Measurements from ENCODE around the gene CNTFR. TPM values are rescaled to one million over a fixed set of nuclear protein-coding genes. Genes with fewer than 3 reads are reported as not detected.

Gene CNTFR
- total and polyA plus RNA-seq, 2 donors (not counting 1 experiment from before 2014, with no cell fraction given): not detected

DNA sequence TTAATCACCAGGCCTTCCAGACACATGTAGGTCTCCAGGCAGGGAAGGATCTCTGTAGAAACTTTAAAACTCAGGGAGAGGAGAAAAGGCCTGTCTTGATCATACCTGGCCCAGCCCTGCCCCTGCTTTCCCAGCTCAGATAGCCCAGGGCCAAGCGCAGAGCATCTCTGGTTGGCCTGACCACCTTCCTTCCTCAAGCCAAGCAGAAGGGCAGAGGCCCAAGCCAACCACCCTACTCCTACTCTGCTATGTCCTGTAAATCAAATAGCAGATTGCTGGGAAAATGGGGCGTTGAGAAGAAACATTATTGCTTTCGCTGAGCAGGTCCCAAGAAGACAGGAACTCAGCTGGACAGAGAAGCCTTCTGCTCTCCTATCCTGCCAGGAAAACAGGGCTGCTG lies 81.1 kb downstream of the CNTFR start:
- CTCF ChIA-PET: no interaction called here
- no peak for DNase-seq
- Histone ChIP-seq H3K79me2 (ENCODE audit: control insufficient read depth, insufficient read depth, low read length) (no peaks in the 10 kb centered on the region), H3K4me3 (ENCODE audit: control extremely low read depth in 1 of 5, extremely low read depth in 1 of 5, insufficient read depth in 1 of 5, low read depth in 2 of 5, low read length in 4 of 5) (no peak overlapping the region), H3K4me1 (ENCODE audit: control insufficient read depth in 2 of 2, insufficient read depth in 2 of 2, low read length in 2 of 2) (no peaks in the 10 kb centered on the region), H3K36me3 (replicated peaks in 1 of 2; ENCODE audit: control extremely low read depth in 1 of 2, control insufficient read depth in 1 of 2, extremely low read depth in 1 of 2, insufficient read depth in 2 of 2, low read length in 1 of 2) (no peaks in the 10 kb centered on the region), H3K27ac (ENCODE audit: low read length in 2 of 2) (no peak overlapping the region), H3K9ac (ENCODE audit: low read length) (no peak overlapping the region), H2AFZ (ENCODE audit: insufficient read depth, low read depth, low read length, poor library complexity, severe bottlenecking) (no peak overlapping the region), H4K20me1 (ENCODE audit: control insufficient read depth, insufficient read depth, low read length, poor library complexity, severe bottlenecking) (no peaks in the 10 kb centered on the region), H3K4me2 (replicated peaks; ENCODE audit: low read depth, low read length, poor library complexity, severe bottlenecking) (no peak overlapping the region), H3K9me3 (ENCODE audit: control extremely low read depth in 1 of 3, control insufficient read depth in 2 of 3, insufficient read depth in 1 of 3, low read length in 2 of 3) (no peaks in the 10 kb centered on the region), H3K27me3 (replicated peaks in 1 of 4; ENCODE audit: control extremely low read depth in 1 of 4, control insufficient read depth in 3 of 4, insufficient read depth in 4 of 4, low read length in 3 of 4) (peaks cover 0 to 9% (median 0%) of the 10 kb centered on the region in 4 experiments)
- Mint-ChIP-seq H3K4me1 (no peaks in the 10 kb centered on the region), H3K27me3 (peaks cover 35% of the 10 kb centered on the region), H3K9me3 (ENCODE audit: insufficient read depth) (no peaks in the 10 kb centered on the region), H3K4me3 (no peak overlapping the region), H3K27ac (no peak overlapping the region)
- POLR2A ChIA-PET: no interaction called here
- WGBS (ENCODE audit: insufficient coverage): 95% methylated on average over 3 of the region's 3 CpGs
- no peak for TF ChIP-seq EZH2 (IDR thresholded peaks at IDR 0.05; ENCODE audit: borderline replicate concordance, insufficient read depth, low read depth, low read length, poor library complexity, severe bottlenecking)
- TF ChIP-seq, protein P1, sequence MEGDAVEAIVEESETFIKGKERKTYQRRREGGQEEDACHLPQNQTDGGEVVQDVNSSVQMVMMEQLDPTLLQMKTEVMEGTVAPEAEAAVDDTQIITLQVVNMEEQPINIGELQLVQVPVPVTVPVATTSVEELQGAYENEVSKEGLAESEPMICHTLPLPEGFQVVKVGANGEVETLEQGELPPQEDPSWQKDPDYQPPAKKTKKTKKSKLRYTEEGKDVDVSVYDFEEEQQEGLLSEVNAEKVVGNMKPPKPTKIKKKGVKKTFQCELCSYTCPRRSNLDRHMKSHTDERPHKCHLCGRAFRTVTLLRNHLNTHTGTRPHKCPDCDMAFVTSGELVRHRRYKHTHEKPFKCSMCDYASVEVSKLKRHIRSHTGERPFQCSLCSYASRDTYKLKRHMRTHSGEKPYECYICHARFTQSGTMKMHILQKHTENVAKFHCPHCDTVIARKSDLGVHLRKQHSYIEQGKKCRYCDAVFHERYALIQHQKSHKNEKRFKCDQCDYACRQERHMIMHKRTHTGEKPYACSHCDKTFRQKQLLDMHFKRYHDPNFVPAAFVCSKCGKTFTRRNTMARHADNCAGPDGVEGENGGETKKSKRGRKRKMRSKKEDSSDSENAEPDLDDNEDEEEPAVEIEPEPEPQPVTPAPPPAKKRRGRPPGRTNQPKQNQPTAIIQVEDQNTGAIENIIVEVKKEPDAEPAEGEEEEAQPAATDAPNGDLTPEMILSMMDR (IDR thresholded peaks at IDR 0.05): no peak
- intact Hi-C loops (cut with micrococcal nuclease): no loop called here
- ATAC-seq (ENCODE audit: low read depth): no peak

DNA sequence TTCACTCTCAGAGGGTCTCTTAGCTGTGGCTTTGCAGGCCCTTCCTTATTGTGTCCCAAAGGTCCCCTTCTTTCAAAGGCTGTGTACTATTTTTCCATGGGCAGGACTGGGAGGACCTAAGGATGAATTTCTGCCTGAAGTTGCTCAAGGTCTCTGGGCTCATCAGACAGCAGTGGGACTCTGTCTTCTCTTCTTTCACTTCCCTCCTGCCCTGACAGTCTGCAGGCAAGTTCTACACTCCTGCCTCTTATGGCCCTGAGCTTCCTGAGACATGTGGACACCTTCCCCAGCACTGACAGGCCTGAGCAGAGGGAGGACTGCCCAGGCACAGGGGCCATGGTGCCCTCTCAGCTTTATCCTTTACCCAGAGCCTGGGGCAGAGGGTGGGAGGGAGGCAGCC lies 81.6 kb downstream of the CNTFR start:
- no peak overlapping the region for H3K4me3 ChIP-seq (ENCODE audit: control extremely low read depth in 1 of 5, extremely low read depth in 1 of 5, insufficient read depth in 1 of 5, low read depth in 2 of 5, low read length in 4 of 5)
- TF ChIP-seq, protein P1 (IDR thresholded peaks at IDR 0.05): no peak
- TF ChIP-seq EZH2 (IDR thresholded peaks at IDR 0.05; ENCODE audit: borderline replicate concordance, insufficient read depth, low read depth, low read length, poor library complexity, severe bottlenecking): no peak
- DNase-seq (no peak), ATAC-seq (ENCODE audit: low read depth) (no peak)
- no peaks in the 10 kb centered on the region for H3K79me2 ChIP-seq (ENCODE audit: control insufficient read depth, insufficient read depth, low read length)
- no peak overlapping the region for H3K27ac ChIP-seq (ENCODE audit: low read length in 2 of 2)
- no peaks in the 10 kb centered on the region for H3K36me3 ChIP-seq (replicated peaks in 1 of 2; ENCODE audit: control extremely low read depth in 1 of 2, control insufficient read depth in 1 of 2, extremely low read depth in 1 of 2, insufficient read depth in 2 of 2, low read length in 1 of 2)
- H3K9me3 Mint-ChIP-seq (ENCODE audit: insufficient read depth): no peaks in the 10 kb centered on the region
- no peaks in the 10 kb centered on the region for H3K4me1 Mint-ChIP-seq
- no peak overlapping the region for H3K27ac Mint-ChIP-seq
- intact Hi-C loops (cut with micrococcal nuclease): no loop called here
- H3K4me3 Mint-ChIP-seq: no peak overlapping the region
- peaks cover 0 to 9% (median 0%) of the 10 kb centered on the region in 4 experiments for H3K27me3 ChIP-seq (replicated peaks in 1 of 4; ENCODE audit: control extremely low read depth in 1 of 4, control insufficient read depth in 3 of 4, insufficient read depth in 4 of 4, low read length in 3 of 4)
- POLR2A ChIA-PET: no interaction called here
- H3K4me1 ChIP-seq (ENCODE audit: control insufficient read depth in 2 of 2, insufficient read depth in 2 of 2, low read length in 2 of 2): no peaks in the 10 kb centered on the region
- H3K4me2 ChIP-seq (replicated peaks; ENCODE audit: low read depth, low read length, poor library complexity, severe bottlenecking): no peak overlapping the region
- H2AFZ ChIP-seq (ENCODE audit: insufficient read depth, low read depth, low read length, poor library complexity, severe bottlenecking): no peak overlapping the region
- H4K20me1 ChIP-seq (ENCODE audit: control insufficient read depth, insufficient read depth, low read length, poor library complexity, severe bottlenecking): no peaks in the 10 kb centered on the region
- H3K27me3 Mint-ChIP-seq: peaks cover 35% of the 10 kb centered on the region
- CTCF ChIA-PET: no interaction called here
- H3K9ac ChIP-seq (ENCODE audit: low read length): no peak overlapping the region
- H3K9me3 ChIP-seq (ENCODE audit: control extremely low read depth in 1 of 3, control insufficient read depth in 2 of 3, insufficient read depth in 1 of 3, low read length in 2 of 3): no peaks in the 10 kb centered on the region

Data from B cell (primary cell).